Brain microvascular endothelial cell (primary cell): ENCODE data around the gene MGAT5B.

ENCODE experiments used
- DNase-seq: peaks from one replicate; pipeline ENCODE4 v3.0.0-alpha.2; 2020
- H3K27ac ChIP-seq: fragments of 250-450 bp; sonication (Bioruptor Pico); 2 replicates; pipeline ENCODE4 v1.5.1; 2020; ENCODE audit warnings: mild to moderate bottlenecking, moderate library complexity
- H3K27me3 ChIP-seq: fragments of 250-450 bp; sonication (Bioruptor Pico); replicated peaks from 2 replicates; pipeline ENCODE4 v1.5.1; 2020; ENCODE audit warnings: mild to moderate bottlenecking
- H3K36me3 ChIP-seq: fragments of 250-450 bp; sonication (Bioruptor Pico); replicated peaks from 2 replicates; pipeline ENCODE4 v1.5.1; 2020; ENCODE audit warnings: mild to moderate bottlenecking
- H3K4me3 ChIP-seq: 2 replicates; pipeline ENCODE4 v1.5.1; 2011; ENCODE audit warnings: low read depth, mild to moderate bottlenecking, control low read depth, low read length, moderate library complexity
- in situ Hi-C: cut with HindIII; loops from 2 replicates; pipeline ENCODE4 v1.10.0; 2017; ENCODE audit warnings: low sequenced_read_pairs, low pct_ligation_motif_present
- TF ChIP-seq, protein P1 (sequence below): IDR thresholded peaks from 2 replicates; pipeline ENCODE4 v1.5.1; 2011; ENCODE audit warnings: low read depth, mild to moderate bottlenecking, moderate library complexity, low read length, control low read depth, inconsistent platforms; ENCODE audit errors: missing control alignments

Gene MGAT5B

GRCh38 chr17:76934561-76935320, 66.5 kb downstream of the MGAT5B start:
- Histone ChIP-seq H3K36me3 (no peaks in the 10 kb centered on the region), H3K27me3 (no peaks in the 10 kb centered on the region), H3K27ac (no peak overlapping the region), H3K4me3 (no peak overlapping the region)
- in situ Hi-C loops, result no loop called here
- no peak for DNase-seq
- TF ChIP-seq, protein P1, sequence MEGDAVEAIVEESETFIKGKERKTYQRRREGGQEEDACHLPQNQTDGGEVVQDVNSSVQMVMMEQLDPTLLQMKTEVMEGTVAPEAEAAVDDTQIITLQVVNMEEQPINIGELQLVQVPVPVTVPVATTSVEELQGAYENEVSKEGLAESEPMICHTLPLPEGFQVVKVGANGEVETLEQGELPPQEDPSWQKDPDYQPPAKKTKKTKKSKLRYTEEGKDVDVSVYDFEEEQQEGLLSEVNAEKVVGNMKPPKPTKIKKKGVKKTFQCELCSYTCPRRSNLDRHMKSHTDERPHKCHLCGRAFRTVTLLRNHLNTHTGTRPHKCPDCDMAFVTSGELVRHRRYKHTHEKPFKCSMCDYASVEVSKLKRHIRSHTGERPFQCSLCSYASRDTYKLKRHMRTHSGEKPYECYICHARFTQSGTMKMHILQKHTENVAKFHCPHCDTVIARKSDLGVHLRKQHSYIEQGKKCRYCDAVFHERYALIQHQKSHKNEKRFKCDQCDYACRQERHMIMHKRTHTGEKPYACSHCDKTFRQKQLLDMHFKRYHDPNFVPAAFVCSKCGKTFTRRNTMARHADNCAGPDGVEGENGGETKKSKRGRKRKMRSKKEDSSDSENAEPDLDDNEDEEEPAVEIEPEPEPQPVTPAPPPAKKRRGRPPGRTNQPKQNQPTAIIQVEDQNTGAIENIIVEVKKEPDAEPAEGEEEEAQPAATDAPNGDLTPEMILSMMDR, result no peak

GRCh38 chr17:76935331-76935730, 67.1 kb downstream of the MGAT5B start:
- in situ Hi-C loops, result no loop called here

GRCh38 chr17:76937238-76937637, 69.0 kb downstream of the MGAT5B start:
- in situ Hi-C loops, result no loop called here
- H3K36me3 ChIP-seq, result no peaks in the 10 kb centered on the region
- no peak overlapping the region for H3K27ac ChIP-seq

More at GRCh38 chr17:76935331-76935730, 67.1 kb downstream of the MGAT5B start:
- DNase-seq, result no peak
- no peak overlapping the region for H3K4me3 ChIP-seq
- no peaks in the 10 kb centered on the region for H3K36me3 ChIP-seq
- no peaks in the 10 kb centered on the region for H3K27me3 ChIP-seq
- TF ChIP-seq, protein P1, result no peak
- no peak overlapping the region for H3K27ac ChIP-seq

GRCh38 chr17:76938009-76938408, 69.8 kb downstream of the MGAT5B start:
- in situ Hi-C loops, result no loop called here

More at GRCh38 chr17:76937238-76937637, 69.0 kb downstream of the MGAT5B start:
- no peaks in the 10 kb centered on the region for H3K27me3 ChIP-seq
- H3K4me3 ChIP-seq, result no peak overlapping the region
- DNase-seq, result no peak
- TF ChIP-seq, protein P1, result no peak

GRCh38 chr17:76940295-76940694, 72.1 kb downstream of the MGAT5B start:
- DNase-seq, result no peak
- Histone ChIP-seq H3K4me3 (no peak overlapping the region), H3K36me3 (no peaks in the 10 kb centered on the region), H3K27me3 (no peaks in the 10 kb centered on the region), H3K27ac (no peak overlapping the region)
- TF ChIP-seq, protein P1, result no peak
- in situ Hi-C loops, result no loop called here

More at GRCh38 chr17:76938009-76938408, 69.8 kb downstream of the MGAT5B start:
- Histone ChIP-seq H3K4me3 (no peak overlapping the region), H3K27me3 (no peaks in the 10 kb centered on the region), H3K36me3 (no peaks in the 10 kb centered on the region), H3K27ac (no peak overlapping the region)
- DNase-seq, result no peak
- TF ChIP-seq, protein P1, result no peak
